SIG-M5 treated with dmso at 0.1 percent for 504 hours (cell line): ENCODE data around the gene CDX2.
A peak's percentile ranks its signal among the peaks of the same experiment; 100 is the strongest.
"Not testable (repeated sequence)": the region's sequence is repeated elsewhere in the genome, so short reads cannot be mapped to it uniquely, and the experiment has no call there.

ENCODE experiments used
- DNase-seq: peaks from one replicate; lab custom pipeline; 2025; ENCODE audit not compliant: unreplicated experiment; lab: John Stamatoyannopoulos, UW

CDX2 gene

DNA sequence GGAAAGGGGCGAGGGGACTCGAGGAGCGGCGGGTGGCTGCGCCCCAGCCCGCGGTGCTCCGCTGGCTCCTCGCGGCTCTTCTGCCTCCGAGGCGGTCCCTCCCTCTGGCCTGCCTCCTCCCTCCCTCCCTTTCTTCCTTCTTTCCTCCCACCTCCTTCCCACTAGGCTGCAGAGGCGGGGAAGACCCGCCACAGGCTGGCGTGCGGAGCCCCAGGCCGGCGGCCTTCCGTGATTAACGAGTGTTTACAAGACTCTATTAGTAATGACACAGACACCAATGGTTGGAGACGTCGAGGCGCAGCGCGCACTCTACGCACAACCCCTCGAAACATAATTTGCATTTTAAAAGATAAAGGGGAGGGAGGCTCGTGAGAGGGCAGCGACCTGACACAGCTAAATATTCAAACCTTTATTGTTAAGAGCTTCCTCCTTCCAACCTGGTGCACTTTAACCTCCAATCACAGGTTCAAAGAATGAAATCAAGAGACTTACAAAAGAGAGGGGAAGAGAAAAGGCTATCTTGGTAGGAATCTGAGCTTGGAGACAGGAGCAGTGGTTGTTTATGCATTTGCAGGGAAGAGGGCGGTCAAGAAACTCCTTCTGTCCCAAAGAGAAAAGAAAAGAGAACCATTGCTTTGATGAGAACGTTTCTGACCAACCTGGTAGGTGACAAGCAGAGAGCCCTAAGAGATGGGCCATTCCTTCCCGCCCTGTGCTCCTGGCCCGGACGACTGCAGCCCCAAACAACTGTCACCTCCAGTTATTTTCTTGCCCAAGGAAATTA lies at the start of gene CDX2:
TSS of gene CDX2 (minus strand) at position 234 of the 784 bp plus-strand sequence. CDS start 309 bp downstream, outside the sequence.
- no peak for DNase-seq

GRCh38 chr13:28014301-28014700 lies 45.2 kb upstream of the CDX2 start:
- DNase-seq, result no peak

DNA sequence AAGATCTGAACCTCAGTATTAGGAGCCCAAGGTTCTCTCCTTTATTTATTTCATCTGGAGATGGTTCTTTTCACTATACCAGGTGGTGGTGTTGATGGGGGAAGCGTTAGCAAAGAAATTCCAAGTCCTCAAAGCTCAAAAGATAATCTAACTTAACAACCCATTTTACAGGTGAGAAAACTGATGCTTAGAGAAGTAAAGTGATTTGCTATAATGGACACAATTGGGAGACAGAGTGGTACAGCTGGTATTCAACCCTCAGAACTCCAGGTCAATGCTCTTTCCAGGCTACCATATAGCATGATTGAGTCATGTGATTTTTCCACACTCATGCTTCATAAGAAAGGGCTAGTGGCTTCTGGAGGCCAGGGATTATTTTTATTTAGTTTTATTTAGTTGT lies 44.4 kb upstream of the CDX2 start:
- DNase-seq, result no peak

GRCh38 chr13:28012896-28013295 lies 43.8 kb upstream of the CDX2 start:
- DNase-seq, result no peak

- DNase-seq, result no peak
These were observed 43.3 kb upstream of the CDX2 start for GRCh38 chr13:28012383-28012782.

- DNase-seq, result no peak
These were observed 40.9 kb upstream of the CDX2 start for GRCh38 chr13:28010046-28010445.

- DNase-seq, result not testable (repeated sequence)
These were observed 35.9 kb upstream of the CDX2 start for GRCh38 chr13:28005016-28005415.

GRCh38 chr13:28002886-28003698 lies 34.0 kb upstream of the CDX2 start:
- no peak for DNase-seq

GRCh38 chr13:28001837-28002473 lies 32.8 kb upstream of the CDX2 start:
- DNase-seq, result no peak

DNA sequence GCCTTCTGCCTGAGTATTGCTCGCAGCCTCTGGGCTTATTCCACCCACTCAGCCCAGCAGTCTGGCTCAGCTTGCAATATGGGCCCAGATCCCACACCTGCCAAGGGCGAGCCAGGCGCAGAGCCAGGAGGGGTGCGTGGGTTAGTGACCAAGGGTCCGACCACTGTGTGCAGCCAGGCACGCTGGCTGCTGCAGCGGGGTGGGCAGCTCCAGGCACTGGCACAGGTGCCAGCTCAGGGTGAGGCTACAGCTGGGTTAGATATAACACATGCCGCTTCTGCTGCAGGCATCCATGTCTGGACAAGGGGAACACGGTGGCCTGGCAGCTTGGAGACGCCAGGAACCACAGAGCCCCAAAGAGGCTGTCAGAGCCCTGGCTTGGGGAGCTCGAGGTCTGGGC lies 31.9 kb upstream of the CDX2 start:
- DNase-seq, result no peak

GRCh38 chr13:28000567-28000966 lies 31.5 kb upstream of the CDX2 start:
- no peak for DNase-seq

DNA sequence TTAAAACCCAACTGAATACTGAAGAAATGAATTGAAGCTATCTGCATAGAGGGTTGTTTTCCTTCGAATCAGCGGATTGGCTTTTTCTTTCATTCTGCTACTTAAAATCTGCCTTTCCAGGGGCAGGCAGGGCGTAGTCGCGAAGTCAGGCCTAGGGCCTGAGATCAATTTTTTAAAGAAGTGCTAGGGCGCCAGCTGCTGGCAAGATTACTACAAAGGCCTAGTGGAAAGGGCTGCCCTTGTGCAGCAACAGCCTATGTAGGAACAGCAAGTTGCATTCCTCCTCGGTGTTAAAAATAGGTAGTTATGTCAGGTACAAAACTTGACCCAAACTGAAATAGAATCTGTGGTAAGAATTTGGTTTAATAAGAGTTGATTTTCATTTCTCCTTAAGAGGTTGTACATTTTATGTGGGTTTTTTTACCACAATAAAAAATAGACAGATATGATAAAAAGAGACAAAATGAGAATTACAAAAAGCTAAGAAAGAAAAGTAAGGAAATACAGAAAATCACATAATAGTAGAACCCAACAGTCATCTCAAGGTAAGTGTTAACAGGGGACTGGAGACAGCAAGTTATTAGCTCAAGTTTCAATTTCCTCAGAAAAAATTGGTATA lies 28.9 kb upstream of the CDX2 start:
- DNase-seq, result peak; percentile 74

GRCh38 chr13:27991881-27992280 lies 22.8 kb upstream of the CDX2 start:
- no peak for DNase-seq

- DNase-seq, result no peak
These were observed 19.4 kb upstream of the CDX2 start, which contains the start of gene URAD for GRCh38 chr13:27988520-27988919. Gene URAD (minus strand): TSS chr13:27988693. CDS start chr13:27988637, 56 bp downstream.

DNA sequence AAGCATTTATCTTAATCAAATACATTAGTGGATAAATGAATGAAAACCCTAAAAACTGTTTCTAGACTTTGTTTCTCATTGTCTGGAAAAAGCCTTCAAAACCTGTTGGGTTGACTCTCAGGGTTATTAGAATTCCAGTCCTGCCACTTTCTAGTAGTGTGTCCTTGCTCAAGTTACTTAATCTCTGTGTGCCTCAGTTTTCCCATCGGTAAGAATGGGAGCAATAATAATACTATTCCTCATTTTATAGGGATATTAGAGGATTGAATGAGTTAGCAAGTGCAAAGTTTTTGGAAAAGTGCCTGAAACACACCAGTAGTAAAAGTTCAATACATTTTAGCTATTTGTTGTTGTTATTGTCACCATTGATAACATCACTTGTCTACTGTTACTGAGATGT lies 16.5 kb upstream of the CDX2 start:
- DNase-seq, result no peak

DNA sequence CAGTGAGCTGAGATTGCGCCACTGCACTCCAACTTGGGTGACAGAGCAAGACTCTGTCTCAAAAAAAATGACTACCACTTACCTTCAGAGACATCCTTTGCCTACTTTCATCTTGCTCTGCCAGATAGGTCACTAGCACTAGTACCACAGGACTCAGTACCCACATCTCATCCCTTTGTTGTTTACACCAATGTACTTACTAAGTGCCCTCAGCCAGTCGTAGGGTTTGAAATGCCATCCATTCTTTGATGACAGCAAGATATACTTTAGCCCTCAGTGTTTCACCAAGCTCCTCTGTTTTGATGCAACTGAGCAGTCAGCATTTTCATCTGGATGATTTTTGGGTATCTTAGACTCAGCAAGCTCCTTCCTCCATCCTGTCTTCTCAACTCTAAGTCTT lies 13.2 kb upstream of the CDX2 start:
- no peak for DNase-seq

- no peak for DNase-seq
These were observed 12.0 kb upstream of the CDX2 start for GRCh38 chr13:27981006-27981708.

DNA sequence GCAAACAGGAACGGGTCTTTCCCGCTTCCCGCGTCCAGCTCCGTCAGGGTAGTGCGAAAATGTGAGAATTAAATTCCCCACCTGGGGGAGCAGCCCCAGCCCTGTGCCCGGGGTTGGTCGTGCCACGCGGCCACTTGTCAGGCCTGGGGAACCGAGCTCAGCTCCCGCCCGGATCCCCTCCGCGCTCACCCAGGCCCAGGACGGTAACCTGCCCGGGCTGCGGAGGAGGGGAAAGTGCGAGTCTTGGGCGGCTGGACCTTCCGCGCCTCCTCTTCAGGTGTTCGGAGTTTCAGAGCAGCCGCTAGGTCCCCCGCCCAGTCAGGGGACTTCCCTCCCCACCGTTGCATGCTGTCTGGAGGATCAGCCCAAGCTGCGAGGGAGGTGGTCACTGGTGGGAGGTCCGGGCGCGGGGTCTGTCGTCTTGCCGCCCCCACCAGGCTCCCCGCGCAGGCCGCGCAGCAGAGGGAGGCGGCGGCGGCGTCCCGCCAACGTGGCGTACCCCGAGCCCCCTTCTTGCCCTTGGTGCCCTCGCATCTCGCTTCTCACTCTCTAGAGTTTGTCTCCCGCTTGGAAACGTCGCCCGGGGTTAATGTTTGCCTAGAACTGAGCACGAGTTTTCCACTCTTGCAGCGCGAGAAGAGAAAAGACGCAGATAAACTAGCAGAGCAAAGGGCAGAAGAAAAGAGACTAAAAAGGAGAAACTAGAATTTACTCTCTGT lies 11.3 kb upstream of the CDX2 start:
- no peak for DNase-seq

DNA sequence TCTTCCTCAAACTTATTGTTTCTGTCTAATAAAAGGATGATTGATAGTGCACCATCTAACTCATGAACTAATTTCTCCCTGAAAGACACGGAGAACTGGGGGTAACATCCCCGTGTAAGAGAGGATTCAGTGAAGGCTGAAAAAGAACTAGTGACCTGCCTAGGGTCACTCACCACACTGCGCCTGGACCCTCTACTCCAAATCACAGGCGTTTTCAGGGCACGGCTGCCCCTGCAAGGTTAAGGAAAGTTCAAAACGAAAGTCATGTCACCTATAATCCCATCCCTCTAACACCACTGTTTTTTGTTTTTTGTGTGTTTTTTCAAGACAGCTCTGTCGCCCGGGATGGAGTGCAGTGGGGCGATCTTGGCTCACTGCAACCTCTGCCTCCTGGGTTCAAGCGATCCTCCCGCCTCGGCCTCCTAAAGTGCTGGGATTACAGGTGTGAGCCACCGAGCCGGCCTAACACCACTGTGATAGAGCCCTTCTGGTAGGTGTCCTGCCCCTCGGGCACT lies 10.7 kb upstream of the CDX2 start:
- DNase-seq, result no peak
